PFSK-1 (cell line): ENCODE measurements around the gene PRKCE.

ENCODE experiments used
- FOXP2 ChIP-seq: optimal IDR thresholded peaks from 2 replicates; pipeline ENCODE3; 2011; ENCODE audit warnings: borderline replicate concordance, control low read depth, inconsistent platforms; ENCODE audit not compliant: insufficient read depth; ENCODE audit errors: extremely low read length, extremely low read depth
- POLR2AphosphoS5 ChIP-seq: IDR thresholded peaks from 2 replicates; pipeline ENCODE4 v1.6.1; 2012; ENCODE audit warnings: low read depth, mild to moderate bottlenecking, control low read depth, low read length, moderate library complexity
- TAF1 ChIP-seq: IDR thresholded peaks from 2 replicates; pipeline ENCODE4 v1.6.1; 2012; ENCODE audit warnings: low read length, control low read depth, borderline replicate concordance; ENCODE audit not compliant: insufficient read depth
- TF ChIP-seq, protein P1 (sequence below), 2 experiments: IDR thresholded peaks; 2 replicates each; pipeline versions ENCODE4 v1.6.1 to v1.8.0; 2011 to 2012; ENCODE audit warnings: low read depth in 2 of 2, low read length in 2 of 2, control low read depth in 1 of 2, inconsistent platforms in 1 of 2, mild to moderate bottlenecking in 1 of 2, moderate library complexity in 1 of 2; ENCODE audit not compliant: insufficient read depth in 1 of 2

DNA sequence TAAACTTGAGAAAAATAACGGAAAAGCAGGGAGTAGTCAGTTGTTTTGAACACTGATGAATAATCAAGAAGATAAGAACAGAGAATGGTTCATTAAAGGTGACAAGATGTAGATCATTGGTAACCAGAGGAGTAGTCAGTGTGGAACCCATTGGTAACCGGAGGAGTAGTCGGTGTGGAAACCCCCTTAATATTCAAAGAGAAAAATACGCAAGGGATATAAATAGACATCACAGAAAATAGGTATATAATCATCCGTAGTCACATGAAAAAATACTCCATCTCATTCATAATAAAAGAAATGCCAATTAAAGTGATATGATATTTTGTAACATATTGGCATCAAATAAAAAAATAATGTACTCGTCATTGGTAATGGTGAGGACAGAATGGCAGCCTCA is 575.1 kb downstream of the PRKCE start:
- TF ChIP-seq POLR2AphosphoS5 (no peak), TAF1 (no peak), FOXP2 (no peak)
- TF ChIP-seq, protein P1, sequence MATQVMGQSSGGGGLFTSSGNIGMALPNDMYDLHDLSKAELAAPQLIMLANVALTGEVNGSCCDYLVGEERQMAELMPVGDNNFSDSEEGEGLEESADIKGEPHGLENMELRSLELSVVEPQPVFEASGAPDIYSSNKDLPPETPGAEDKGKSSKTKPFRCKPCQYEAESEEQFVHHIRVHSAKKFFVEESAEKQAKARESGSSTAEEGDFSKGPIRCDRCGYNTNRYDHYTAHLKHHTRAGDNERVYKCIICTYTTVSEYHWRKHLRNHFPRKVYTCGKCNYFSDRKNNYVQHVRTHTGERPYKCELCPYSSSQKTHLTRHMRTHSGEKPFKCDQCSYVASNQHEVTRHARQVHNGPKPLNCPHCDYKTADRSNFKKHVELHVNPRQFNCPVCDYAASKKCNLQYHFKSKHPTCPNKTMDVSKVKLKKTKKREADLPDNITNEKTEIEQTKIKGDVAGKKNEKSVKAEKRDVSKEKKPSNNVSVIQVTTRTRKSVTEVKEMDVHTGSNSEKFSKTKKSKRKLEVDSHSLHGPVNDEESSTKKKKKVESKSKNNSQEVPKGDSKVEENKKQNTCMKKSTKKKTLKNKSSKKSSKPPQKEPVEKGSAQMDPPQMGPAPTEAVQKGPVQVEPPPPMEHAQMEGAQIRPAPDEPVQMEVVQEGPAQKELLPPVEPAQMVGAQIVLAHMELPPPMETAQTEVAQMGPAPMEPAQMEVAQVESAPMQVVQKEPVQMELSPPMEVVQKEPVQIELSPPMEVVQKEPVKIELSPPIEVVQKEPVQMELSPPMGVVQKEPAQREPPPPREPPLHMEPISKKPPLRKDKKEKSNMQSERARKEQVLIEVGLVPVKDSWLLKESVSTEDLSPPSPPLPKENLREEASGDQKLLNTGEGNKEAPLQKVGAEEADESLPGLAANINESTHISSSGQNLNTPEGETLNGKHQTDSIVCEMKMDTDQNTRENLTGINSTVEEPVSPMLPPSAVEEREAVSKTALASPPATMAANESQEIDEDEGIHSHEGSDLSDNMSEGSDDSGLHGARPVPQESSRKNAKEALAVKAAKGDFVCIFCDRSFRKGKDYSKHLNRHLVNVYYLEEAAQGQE (IDR thresholded peaks at IDR 0.05; ENCODE audit: insufficient read depth in 1 of 2, low read depth in 2 of 2, low read length in 2 of 2), result no peak
